GM21528 (cell line): ENCODE measurements around the gene TRABD2B.
"Not testable (repeated sequence)": the region's sequence is repeated elsewhere in the genome, so short reads cannot be mapped to it uniquely, and the experiment has no call there.

ENCODE experiments used
- ATAC-seq: cut with Tn5 transposase; IDR thresholded peaks from one replicate; pipeline ENCODE4 v1.9.1; 2021; ENCODE audit warnings: mild to moderate bottlenecking, moderate library complexity; ENCODE audit not compliant: unreplicated experiment, low FRiP score

Gene TRABD2B

DNA sequence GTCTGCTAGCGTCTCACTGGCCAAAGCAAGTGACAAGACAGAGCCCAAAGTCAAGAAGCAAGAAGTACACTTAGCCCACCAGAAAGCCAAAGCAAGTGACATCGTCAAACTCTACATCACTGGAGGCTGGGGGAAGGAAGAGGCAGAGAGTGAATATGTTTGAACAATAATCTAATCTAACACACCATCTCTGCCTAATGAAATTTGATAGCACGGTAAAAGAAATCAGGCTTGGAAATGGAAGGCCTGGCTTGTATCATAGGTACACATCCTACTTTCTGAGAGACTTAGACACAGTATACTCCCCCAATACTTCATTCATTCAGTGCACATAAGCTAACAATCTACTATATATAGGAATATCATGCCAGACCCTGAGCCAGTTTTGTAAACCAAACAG lies 26.3 kb downstream of the TRABD2B start:
- no peak for ATAC-seq

- ATAC-seq, result no peak
These were observed 27.7 kb downstream of the TRABD2B start for GRCh38 chr1:47969478-47969877.

DNA sequence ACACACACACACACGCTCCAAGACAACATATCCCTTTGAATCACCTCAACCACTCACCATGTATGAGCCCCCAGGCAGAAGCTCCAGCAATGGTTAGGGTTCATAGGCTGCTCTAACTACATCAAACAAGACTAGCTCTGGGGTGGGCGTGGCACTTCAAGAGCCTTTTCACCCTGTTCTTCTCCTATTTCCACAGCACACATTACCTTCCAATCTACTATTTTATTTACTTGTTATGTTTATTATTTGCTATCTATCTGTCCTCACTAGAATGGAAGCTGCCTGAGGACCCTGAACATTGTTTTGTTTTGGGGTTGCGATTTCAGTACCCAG lies 28.7 kb downstream of the TRABD2B start:
- no peak for ATAC-seq

DNA sequence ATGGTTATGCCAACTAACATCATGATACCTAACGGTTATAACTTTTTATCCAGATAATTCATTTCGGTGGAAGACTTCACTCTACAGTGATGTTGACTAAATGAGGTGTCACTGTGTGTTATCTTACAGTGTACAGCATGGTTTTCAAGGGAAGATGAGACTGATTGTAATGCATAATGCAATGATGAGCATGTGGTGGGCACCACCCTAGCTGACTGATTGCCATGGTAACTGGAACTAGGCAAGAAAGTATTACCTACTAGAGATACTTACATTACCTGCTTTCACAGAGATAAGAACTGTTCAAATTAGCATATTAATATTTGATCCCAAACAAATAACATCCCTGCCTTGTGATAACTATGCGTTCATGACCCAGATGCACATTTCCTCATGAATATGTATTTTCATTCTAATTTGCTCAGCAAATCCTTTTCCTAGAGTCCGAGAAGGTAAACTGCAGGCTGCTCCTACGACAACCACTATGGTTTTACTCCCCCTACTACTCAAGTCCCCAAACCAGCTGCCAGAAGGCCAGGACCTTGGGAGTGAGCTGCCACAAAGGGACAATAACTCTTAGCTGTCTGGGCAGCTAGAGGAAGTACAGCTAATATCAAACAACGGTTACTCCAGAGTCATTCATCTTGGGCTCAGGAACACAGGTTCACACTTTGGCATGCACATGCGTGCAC lies 29.2 kb downstream of the TRABD2B start:
- ATAC-seq, result no peak

- ATAC-seq, result no peak
These were observed 31.4 kb downstream of the TRABD2B start for GRCh38 chr1:47965816-47966215.

GRCh38 chr1:47964636-47965035 lies 32.5 kb downstream of the TRABD2B start:
- ATAC-seq, result no peak

- ATAC-seq, result no peak
These were observed 33.4 kb downstream of the TRABD2B start for GRCh38 chr1:47963568-47964358.

DNA sequence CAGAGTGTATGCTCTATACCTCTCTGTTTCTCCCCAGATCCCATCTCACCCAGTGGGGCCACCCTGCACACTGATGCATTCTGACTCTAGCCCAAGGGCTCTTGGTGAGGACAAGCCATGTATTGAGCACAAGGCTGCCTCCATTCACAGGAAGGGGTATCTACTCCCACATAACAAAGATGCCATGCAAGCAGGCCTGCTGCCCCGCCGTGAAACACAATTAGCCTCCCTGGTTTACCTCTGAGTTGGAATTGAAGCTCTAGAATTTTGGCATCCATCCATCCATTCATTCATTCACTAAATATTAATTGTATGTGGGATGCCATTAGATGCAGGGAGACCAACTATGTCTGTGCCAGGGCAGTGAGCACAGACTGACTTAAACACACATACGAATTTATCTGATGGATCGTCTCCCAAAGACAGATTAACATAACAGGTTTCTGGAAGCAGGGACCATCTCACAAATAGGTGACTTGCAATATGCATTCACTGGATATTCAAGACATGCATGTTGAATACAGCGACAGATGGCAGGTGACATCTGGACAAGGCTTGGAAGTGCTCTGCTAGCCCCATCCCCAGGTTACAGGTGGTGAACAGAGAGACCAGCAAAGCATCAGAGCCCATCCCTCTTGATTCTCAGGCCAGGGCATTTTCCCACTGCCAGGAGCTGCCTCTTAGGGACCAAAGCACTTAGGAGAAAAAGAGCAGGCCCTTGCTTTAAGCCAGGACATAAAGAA lies 34.3 kb downstream of the TRABD2B start:
- ATAC-seq, result no peak

DNA sequence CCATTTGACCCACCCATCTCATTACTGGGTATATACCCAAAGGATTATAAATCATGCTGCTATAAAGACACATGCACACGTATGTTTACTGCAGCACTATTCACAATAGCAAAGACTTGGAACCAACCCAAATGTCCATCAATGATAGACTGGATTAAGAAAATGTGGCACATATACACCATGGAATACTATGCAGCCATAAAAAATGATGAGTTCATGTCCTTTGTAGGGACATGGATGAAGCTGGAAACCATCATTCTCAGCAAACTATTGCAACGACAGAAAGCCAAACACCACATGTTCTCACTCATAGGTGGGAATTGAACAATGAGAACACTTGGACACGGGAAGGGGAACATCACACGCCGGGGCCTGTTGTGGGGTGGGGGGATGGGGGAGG lies 35.4 kb downstream of the TRABD2B start:
- not testable (repeated sequence) for ATAC-seq

GRCh38 chr1:47956491-47956890 lies 40.7 kb downstream of the TRABD2B start:
- ATAC-seq, result not testable (repeated sequence)

GRCh38 chr1:47953661-47954060 lies 43.5 kb downstream of the TRABD2B start:
- no peak for ATAC-seq

- no peak for ATAC-seq
These were observed 45.5 kb downstream of the TRABD2B start for GRCh38 chr1:47951545-47952235.

GRCh38 chr1:47951026-47951425 lies 46.2 kb downstream of the TRABD2B start:
- no peak for ATAC-seq

- ATAC-seq, result no peak
These were observed 46.7 kb downstream of the TRABD2B start for GRCh38 chr1:47950471-47950870.

GRCh38 chr1:47948126-47948525 lies 49.1 kb downstream of the TRABD2B start:
- no peak for ATAC-seq

GRCh38 chr1:47947531-47947930 lies 49.7 kb downstream of the TRABD2B start:
- ATAC-seq, result no peak

- no peak for ATAC-seq
These were observed 52.6 kb downstream of the TRABD2B start for GRCh38 chr1:47944561-47944960.

DNA sequence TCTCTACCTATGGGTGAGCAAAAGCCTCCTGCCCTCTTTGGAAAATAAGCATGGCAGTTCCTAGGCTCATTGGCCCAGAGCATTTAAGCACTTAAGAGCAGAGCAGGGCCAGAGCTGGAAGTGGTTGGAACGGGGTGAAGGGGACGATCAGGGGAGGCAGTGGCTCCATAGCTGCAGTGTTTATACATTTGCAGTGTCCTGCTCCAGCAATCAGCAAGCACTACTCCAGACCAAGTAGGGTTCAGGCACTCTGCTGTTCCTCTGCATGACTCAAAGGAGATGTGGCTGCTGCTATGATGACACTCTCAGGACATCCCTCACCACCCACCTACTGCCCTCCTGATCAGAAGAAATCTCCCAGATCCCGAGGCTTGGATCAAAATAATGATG lies 55.0 kb downstream of the TRABD2B start:
- ATAC-seq, result no peak

DNA sequence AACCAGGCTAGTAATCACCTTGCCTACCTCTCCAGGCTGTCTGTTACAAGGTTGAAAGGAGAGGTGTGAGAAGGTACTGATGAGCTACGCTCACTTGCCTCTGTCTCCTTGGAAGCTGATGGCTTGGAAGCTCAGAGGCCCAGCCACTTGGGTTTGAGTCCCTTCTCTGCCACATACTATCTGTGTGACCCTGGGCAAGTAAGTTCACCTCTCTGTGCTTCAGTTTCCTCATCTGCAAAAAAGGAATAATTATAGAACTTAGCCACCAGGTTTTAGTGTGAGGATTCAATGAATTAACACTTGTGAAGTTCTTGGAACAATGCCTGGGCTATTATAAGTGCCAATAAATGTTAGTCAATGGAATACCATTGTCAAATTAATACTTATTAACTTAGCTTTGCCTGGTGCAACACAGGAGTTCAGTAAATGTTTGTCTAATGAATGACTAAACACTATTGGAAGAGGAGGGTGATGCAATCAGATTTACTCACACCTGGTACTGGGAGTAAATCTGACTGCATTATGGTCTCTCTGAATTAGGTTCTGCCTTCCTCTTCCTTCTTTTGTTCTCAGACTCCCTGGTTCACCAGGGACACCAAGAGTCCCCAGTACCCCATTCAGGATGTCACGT lies 55.5 kb downstream of the TRABD2B start:
- ATAC-seq, result no peak

DNA sequence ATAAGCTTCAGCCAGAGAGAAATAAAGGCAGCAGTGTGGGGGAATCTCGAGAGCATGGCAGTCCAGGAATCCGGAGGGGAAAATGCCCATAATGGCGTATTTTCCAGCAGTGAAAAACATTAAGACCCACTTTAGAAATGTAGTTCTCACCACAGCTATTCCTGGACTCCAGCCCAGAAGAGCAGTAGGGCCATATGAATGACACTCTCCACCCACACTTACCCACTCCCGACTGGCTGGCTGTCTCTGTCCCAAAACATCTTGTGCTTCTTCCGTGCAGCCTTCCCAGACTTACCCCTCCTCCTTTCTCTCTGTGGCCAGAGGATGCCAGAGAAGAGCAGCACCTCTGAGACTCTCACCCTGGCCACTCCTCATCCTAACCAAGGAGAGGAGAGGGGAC lies 56.4 kb downstream of the TRABD2B start:
- no peak for ATAC-seq
